ENCODE data around the gene GABRB1.

GABRB1 gene

GRCh38 chr4:47410271-47410670 lies 378.9 kb downstream of the GABRB1 start:
- no peak for DNase-seq

DNA sequence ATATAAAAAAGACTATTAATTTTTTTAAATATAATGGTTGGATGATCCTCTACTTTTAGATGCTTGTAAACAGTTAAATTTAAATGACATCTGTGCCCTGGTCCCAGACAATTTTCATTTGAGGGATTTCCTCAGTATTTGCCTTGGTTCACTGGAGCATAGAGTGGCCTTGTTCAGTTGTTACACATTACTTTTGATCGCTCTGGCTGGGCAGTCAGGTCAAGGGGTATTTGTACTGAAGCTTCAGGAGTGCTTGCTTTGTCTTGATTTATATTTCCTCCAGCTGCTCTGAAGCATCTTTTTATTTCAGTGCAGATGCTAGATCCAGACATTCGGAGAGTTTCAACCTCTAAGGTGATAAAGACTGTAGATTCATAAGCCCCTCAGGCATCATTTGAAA lies 382.2 kb downstream of the GABRB1 start:
- DNase-seq = no peak

DNA sequence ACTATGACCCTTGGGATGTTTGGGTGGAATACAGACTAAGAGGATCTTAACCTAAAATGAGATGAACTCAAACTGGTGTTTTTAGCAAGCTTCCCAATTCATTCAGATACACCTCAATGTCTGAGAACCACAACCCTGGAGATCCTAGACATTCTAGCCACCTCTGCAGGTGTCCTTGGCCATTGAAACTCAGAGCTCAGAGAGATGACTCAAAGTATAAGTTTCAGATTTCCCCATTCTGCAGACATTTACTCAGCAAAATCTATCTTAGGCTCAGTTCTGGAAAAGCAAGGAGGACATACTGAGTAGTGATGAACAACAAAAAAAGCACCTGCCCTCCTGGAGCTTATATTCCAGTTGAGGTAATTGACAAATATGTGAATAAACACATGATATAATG lies 384.4 kb downstream of the GABRB1 start:
- no peak for DNase-seq

DNA sequence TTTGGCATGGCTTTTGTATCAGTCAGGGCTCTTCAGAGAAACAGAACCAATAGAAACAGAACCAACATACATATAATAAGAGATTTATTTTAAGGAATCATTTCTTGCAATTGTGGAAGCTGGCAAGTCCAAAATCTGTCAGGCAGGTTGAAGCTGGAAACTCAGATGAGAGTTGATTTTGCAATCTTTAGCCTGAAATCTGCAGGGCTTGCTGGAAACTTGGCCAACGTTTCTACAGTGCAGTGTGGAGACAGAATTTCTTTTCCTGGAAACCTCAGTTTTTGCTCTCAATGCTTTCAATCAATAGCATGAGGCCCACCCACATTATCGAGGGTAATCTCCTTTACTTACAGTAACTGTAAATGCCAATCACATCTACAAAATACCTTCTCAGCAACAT lies 386.8 kb downstream of the GABRB1 start:
- DNase-seq = no peak

DNA sequence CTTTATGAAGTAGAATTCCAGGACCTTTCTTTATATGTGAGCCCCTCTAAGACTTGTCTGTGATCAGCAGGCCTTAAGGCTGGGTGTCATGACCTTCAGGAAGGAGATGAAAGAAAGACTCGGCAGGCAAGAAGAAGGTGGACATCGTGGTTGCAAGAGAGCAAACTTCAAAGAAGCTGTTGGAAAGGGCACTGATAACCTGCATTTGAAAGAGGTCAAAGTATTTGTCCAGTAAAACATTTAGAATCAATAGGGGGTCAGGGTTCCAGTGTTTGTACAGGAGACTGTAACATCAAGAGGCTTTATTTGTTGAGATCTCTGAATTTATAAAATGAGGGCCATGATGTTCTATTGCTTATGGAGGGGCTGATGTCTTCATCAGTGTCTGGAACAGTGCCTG lies 387.9 kb downstream of the GABRB1 start:
- no peak for DNase-seq

DNA sequence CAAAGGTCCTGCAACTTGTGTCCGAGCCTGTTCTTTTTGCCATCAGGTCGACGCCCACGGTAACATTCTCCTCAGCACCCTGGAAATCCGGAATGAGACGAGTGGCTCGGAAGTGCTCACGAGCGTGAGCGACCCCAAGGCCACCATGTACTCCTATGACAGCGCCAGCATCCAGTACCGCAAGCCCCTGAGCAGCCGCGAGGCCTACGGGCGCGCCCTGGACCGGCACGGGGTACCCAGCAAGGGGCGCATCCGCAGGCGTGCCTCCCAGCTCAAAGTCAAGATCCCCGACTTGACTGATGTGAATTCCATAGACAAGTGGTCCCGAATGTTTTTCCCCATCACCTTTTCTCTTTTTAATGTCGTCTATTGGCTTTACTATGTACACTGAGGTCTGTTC lies 394.3 kb downstream of the GABRB1 start:
- DNase-seq = no peak

- no peak for DNase-seq
Observed at GRCh38 chr4:47427935-47428334, 396.6 kb downstream of the GABRB1 start.

- DNase-seq = no peak
Observed at GRCh38 chr4:47432749-47433148, 401.4 kb downstream of the GABRB1 start.

GRCh38 chr4:47434931-47435330 lies 403.6 kb downstream of the GABRB1 start:
- no peak for DNase-seq

DNA sequence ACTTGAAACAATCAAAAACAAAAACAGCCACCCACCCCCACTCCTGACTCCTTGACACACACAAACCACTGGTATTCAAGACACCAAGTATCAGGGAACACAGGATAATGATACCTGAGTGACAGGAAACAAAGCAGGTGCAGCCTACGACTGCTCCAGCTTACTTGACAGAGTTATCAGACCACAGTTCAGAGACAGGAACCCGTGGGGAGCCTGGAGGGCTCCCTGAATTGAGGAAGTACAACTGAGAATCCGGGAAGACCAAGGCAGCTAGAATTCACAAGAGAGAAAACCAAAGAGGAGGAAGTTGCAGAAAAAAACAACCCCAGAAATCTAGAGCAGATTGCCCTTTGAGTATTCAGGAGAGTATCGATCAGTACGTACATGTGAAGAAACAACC lies 411.6 kb downstream of the GABRB1 start:
- DNase-seq = no peak

- no peak for DNase-seq
Observed at GRCh38 chr4:47444031-47444430, 412.7 kb downstream of the GABRB1 start.

DNA sequence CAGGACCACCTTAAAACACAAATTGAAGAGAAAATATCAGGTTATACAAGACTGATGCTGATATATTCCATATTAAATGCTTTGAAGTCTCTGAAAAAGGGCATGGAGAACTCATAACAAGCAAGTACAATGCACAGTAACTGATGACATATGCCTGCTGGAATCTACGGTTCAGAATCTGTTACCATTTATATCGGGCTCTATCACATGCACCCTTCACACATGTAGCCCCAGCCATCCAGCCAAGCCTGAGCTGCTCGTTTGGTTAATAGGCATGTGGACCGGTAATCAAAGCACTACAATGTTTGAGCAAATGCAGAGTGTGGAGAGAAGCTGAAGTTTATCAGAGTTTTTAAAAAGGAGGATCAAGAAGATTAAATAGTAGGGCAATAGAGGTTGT lies 420.3 kb downstream of the GABRB1 start:
- DNase-seq = no peak

- no peak for DNase-seq
Observed at GRCh38 chr4:47462799-47463234, 431.4 kb downstream of the GABRB1 start.

GRCh38 chr4:47463235-47463956 lies 432.0 kb downstream of the GABRB1 start, which contains the start of gene COMMD8:
Gene COMMD8 (minus strand): TSS chr4:47463702. CDS start chr4:47463651, 51 bp downstream.
- peak; percentile 95 for DNase-seq

- no peak for DNase-seq
Observed at GRCh38 chr4:47465004-47465403, 433.6 kb downstream of the GABRB1 start.

GRCh38 chr4:47466056-47466785 lies 434.9 kb downstream of the GABRB1 start:
- DNase-seq = no peak

GRCh38 chr4:47468706-47469365 lies 437.5 kb downstream of the GABRB1 start:
- no peak for DNase-seq

GRCh38 chr4:47469951-47470350 lies 438.6 kb downstream of the GABRB1 start:
- no peak for DNase-seq

GRCh38 chr4:47471064-47471463 lies 439.7 kb downstream of the GABRB1 start:
- no peak for DNase-seq

DNA sequence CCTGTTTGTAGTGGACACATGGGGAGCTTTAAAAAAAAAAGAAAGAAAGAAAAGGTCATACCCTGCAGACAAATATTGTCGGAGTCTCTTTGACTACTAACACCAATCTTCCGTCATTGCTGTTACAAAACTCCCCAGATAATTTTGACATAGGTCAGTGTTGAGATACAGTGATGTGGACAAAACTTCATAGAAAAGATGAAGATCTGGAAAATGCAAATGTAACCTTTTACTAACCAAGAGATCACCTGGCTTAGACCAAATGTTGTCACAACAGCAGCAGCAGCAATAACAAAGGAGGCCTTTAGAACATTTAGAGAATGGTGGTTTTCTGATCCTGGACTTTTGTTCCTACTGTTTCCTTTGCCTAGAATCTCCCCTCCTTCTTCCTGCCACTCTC lies 440.2 kb downstream of the GABRB1 start:
- DNase-seq = no peak

DNA sequence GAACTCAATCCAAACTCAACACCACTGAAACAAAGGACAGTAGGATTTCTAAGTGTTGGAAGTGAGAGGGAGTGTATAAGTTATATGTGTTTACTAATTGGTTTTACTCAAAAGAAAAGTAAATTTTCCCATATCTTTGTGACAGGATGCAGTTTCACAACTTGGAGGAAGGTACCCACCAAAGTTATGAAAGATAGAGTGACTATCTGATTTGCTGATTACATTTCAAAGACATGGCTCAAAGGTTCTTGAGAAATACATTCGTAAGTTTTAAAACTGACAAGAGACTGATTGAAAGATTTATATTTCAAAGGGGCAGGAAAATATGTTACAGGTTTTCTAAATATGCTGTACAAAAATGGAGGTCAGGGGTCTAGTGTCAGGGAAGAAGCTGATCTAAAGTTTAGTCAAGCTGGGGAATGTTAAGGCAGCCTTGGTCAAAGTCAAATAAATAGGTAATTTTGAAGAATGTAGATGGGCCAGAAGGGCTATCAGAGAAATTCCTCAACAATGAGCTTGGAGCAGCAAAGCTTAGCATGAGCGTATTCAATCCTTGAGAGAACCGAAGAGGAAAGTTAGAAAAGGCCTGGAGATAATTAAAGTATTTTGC lies 441.9 kb downstream of the GABRB1 start:
- DNase-seq = no peak

DNA sequence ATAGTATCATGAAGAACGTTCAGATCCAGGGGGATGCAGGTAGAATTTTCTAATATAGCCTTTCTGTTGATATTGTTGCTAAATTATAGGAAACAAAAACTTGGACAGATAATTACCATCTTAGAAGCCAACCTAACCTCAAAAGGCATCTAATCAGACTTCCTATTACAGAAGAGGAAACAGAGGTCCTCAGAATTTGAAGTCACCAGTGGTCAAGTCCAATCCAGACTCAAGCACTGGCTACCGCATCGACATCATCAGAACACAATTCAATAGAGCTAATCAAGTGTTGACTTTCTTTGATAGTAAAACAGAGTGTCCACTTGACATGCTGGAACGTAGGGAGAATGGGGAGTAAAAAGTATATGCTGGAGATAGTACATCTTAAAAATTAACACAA lies 443.4 kb downstream of the GABRB1 start:
- DNase-seq = no peak

GRCh38 chr4:47475411-47475810 lies 444.0 kb downstream of the GABRB1 start:
- no peak for DNase-seq
